AG10803 (cell line): ENCODE results near the gene GPR65.
"Not testable (repeated sequence)": the region's sequence is repeated elsewhere in the genome, so short reads cannot be mapped to it uniquely, and the experiment has no call there.

Experiments used
- DNase-seq: peaks from one replicate; pipeline ENCODE4 v3.0.0; 2010; ENCODE audit warnings: low read depth
- H3K4me3 ChIP-seq: 2 replicates; pipeline ENCODE4 v1.5.1; 2011; ENCODE audit warnings: mild to moderate bottlenecking, low read length, control low read depth
- CTCF ChIP-seq: conservative IDR thresholded peaks from 2 replicates; pipeline ENCODE4 v1.5.1; 2011; ENCODE audit warnings: mild to moderate bottlenecking, low read length, control low read depth, inconsistent platforms

GPR65 gene

GRCh38 chr14:88009486-88009885, 4.6 kb downstream of the GPR65 start:
- DNase-seq = no peak
- TF ChIP-seq CTCF = no peak
- H3K4me3 ChIP-seq = no peak overlapping the region

- H3K4me3 ChIP-seq = no peak overlapping the region
- no peak for DNase-seq
- TF ChIP-seq CTCF = no peak
Observed at GRCh38 chr14:88010331-88010730, 5.4 kb downstream of the GPR65 start.

GRCh38 chr14:88012495-88012894, 7.6 kb downstream of the GPR65 start:
- TF ChIP-seq CTCF = no peak
- no peak overlapping the region for H3K4me3 ChIP-seq
- DNase-seq = no peak

- peak; percentile 91 for TF ChIP-seq CTCF
- DNase-seq = peak; percentile 74
- no peak overlapping the region for H3K4me3 ChIP-seq
Observed at GRCh38 chr14:88013750-88014349, 8.9 kb downstream of the GPR65 start.

GRCh38 chr14:88016768-88017167, 11.8 kb downstream of the GPR65 start:
- H3K4me3 ChIP-seq = no peak overlapping the region
- DNase-seq = peak; percentile 3
- TF ChIP-seq CTCF = no peak

GRCh38 chr14:88017535-88017934, 12.6 kb downstream of the GPR65 start:
- no peak for DNase-seq
- no peak overlapping the region for H3K4me3 ChIP-seq
- TF ChIP-seq CTCF = no peak

GRCh38 chr14:88023658-88024187, 18.8 kb downstream of the GPR65 start:
- TF ChIP-seq CTCF = no peak
- no peak for DNase-seq
- H3K4me3 ChIP-seq = no peak overlapping the region

GRCh38 chr14:88024252-88025086, 19.5 kb downstream of the GPR65 start:
- DNase-seq, H3K4me3 ChIP-seq: not testable (repeated sequence)
